Activated naive CD8-positive, alpha-beta T cell treated with anti-CD3 and anti-CD28 coated beads for 36 hours (primary cell): ENCODE results near the gene FAM24A. TPM values are rescaled to one million over a fixed set of nuclear protein-coding genes. Genes with fewer than 3 reads are reported as not detected.
"Not testable (repeated sequence)": the region's sequence is repeated elsewhere in the genome, so short reads cannot be mapped to it uniquely, and the experiment has no call there.

ENCODE experiments used
- DNase-seq: peaks from one replicate; pipeline ENCODE4 v3.0.0; 2021
- H3K27ac Mint-ChIP-seq: one replicate; pipeline ENCODE4 v1.8.0; 2022; ENCODE audit warnings: mild to moderate bottlenecking, moderate library complexity, mixed read lengths
- H3K27me3 Mint-ChIP-seq: one replicate; pipeline ENCODE4 v1.8.0; 2022; ENCODE audit warnings: mild to moderate bottlenecking, mixed read lengths
- H3K36me3 Mint-ChIP-seq: one replicate; pipeline ENCODE4 v1.8.0; 2021; ENCODE audit warnings: mild to moderate bottlenecking, mixed read lengths
- H3K4me1 Mint-ChIP-seq: one replicate; pipeline ENCODE4 v1.8.0; 2021; ENCODE audit warnings: mixed read lengths
- H3K4me3 Mint-ChIP-seq: one replicate; pipeline ENCODE4 v1.8.0; 2022; ENCODE audit warnings: mild to moderate bottlenecking, moderate library complexity, mixed read lengths
- H3K9me3 Mint-ChIP-seq: one replicate; pipeline ENCODE4 v1.8.0; 2022; ENCODE audit warnings: mixed read lengths
- total RNA-seq, 2 experiments: library from RNA; stranded (reverse); gene quantifications; one replicate each; pipeline ENCODE4 v1.2.3, GENCODE V29; 2021

FAM24A gene
- total RNA-seq, 2 experiments from 2014 or later, result not detected

DNA sequence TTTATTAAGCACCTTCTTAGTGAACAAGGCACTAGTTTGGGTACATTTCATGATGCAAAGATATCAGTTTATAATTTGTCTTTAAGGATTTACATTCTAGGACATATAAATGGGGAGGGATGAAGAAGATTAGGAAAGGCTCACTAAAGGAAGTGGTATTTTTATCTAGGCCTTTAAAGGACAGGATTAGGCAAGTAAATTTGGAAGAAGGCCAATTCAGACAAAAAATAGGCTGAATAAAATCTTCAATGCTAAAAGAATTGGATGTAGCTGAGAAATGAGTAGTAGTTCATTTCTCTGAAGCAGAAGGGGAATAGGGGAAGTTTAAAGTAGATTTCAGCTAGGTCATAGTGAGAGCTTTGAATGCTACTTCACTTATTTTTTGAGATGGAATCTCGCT is 26.2 kb upstream of the FAM24A start:
- Mint-ChIP-seq H3K27me3 (no peaks in the 10 kb centered on the region), H3K36me3 (peaks cover 47% of the 10 kb centered on the region), H3K9me3 (no peaks in the 10 kb centered on the region), H3K4me1 (peaks cover 18% of the 10 kb centered on the region), H3K4me3 (no peak overlapping the region), H3K27ac (no peak overlapping the region)
- no peak for DNase-seq

DNA sequence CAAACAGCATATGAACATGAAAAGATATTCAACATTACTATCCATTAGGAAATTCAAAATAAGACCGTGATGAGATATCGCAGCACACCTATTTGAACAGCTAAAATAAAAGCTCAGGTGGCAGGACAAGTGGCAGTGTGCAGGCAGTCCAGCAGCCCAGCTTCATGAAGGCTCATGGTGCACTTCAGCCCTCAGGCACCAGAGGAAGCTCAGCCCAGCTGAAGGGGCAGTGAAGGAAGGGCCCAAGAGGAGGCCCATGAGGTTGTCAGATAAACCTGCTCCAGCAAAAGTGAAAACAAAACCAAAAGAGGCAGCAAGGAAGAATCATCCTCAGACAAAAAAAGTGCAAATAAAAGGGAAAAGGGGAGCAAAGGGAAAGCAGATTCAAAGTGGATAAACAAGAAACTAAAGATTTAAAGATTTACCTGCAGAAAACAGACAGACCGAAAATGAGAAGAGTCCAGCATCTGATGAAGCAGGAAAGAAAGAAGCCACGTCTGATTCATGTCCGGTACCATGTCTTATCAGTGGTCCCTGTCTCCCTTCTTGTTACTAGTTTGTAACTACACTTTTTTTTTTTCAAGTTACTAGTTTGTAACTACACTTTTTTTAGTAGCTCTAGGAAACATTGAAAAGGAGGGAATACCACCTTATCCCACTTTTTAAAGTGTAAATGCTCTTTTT is 16.0 kb upstream of the FAM24A start:
- Mint-ChIP-seq H3K9me3 (no peaks in the 10 kb centered on the region), H3K4me1 (no peaks in the 10 kb centered on the region), H3K4me3 (no peak overlapping the region), H3K27me3 (no peaks in the 10 kb centered on the region), H3K36me3 (peaks cover 18% of the 10 kb centered on the region), H3K27ac (no peak overlapping the region)
- DNase-seq, result no peak

DNA sequence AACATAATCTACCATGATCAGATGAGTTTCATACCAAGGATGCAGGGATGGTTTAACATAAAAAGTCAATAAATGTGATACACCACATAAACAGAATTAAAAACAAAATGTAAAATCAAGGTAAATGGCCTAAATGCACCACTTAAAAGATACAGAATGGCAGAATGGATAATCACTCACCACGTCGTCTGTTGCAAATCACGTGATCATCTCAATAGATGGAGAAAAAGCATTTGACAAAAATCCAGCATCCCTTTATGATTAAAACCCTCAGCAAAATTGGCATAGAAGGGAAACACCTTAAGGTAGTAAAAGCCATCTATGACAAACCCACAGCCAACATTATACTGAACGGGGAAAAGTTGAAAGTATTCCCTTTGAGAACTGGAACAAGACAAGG is 6.5 kb upstream of the FAM24A start:
- Mint-ChIP-seq H3K9me3 (peaks cover 13% of the 10 kb centered on the region), H3K27me3 (peaks cover 27% of the 10 kb centered on the region)
- not testable (repeated sequence) for H3K27ac Mint-ChIP-seq, H3K4me3 Mint-ChIP-seq, DNase-seq, H3K36me3 Mint-ChIP-seq, H3K4me1 Mint-ChIP-seq

DNA sequence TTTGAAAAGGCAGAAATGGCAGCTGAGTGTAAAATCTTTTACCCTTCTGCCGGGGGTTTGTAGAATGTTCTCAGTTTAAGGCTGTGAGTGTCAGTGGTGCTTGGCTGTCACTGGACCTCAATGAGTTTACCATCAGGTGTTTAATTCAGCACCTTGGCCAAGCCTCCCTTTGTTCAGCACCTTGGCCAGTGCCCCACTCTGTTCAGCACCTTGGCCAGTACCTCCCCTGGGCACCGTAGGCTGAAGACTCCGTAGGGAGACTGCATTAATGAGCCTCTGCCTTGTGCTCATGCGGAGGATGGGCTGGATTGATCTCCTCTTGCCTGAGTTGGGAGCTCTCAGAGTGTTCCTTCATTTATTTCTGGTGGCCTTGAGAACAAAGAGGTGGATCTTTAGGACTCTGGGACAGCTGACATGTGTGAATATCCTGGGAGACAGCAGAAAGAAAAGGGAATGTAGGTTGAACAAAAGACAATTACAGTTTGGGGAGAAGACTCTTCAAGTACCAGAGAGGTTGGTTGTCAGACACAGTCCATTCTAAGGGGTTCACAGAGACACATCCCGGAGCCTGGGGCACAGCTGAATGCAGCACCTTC is 1.6 kb downstream of the FAM24A start:
- Mint-ChIP-seq H3K4me3 (no peak overlapping the region), H3K36me3 (no peaks in the 10 kb centered on the region), H3K27me3 (peaks cover 8% of the 10 kb centered on the region), H3K9me3 (peaks cover 1% of the 10 kb centered on the region), H3K27ac (no peak overlapping the region), H3K4me1 (no peaks in the 10 kb centered on the region)
- DNase-seq, result peak; percentile 43

DNA sequence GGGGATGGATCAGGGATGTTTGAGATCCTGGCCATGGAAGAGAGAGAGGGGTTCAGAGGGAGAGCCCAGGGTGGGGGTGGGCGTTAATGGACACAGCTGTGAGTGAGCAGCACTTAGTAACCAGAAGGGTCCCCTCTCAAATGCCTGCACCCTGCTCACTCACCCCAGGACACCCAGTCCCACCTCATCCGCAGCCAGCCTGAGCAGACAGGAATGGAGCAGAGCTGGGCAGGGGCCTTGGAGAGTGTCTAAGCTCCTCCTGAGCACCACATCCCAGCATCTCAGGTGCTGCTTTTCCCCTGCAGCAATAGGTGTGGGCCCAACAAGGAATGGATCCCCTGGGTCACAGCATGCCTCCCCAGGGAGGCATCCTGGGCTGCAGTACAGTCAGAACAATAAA is 5.3 kb downstream of the FAM24A start:
- peaks cover 8% of the 10 kb centered on the region for H3K27me3 Mint-ChIP-seq
- DNase-seq, result no peak
- H3K27ac Mint-ChIP-seq, result no peak overlapping the region
- H3K9me3 Mint-ChIP-seq, result peaks cover 1% of the 10 kb centered on the region
- no peak overlapping the region for H3K4me3 Mint-ChIP-seq
- no peaks in the 10 kb centered on the region for H3K4me1 Mint-ChIP-seq
- H3K36me3 Mint-ChIP-seq, result no peaks in the 10 kb centered on the region

DNA sequence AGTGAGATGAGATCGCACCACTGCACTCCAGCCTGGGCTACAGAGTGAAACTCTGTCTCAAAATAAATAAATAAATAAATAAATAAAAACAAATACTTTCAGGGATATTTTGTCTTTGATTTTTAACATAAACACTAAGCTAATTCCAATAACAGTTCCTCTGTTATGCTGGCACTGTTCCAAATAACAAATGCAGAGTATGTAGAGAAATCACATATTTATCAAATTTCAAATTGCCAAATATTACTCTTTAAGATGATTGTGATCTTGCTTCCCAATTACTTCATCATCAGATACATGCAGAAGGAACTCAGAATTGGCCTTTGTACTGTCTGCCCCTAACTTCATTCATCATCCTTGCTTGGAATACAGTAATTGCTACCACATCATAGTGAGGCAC is 19.7 kb downstream of the FAM24A start:
- Mint-ChIP-seq H3K4me3 (no peak overlapping the region), H3K36me3 (peaks cover 8% of the 10 kb centered on the region), H3K27ac (no peak overlapping the region), H3K4me1 (no peaks in the 10 kb centered on the region), H3K27me3 (no peaks in the 10 kb centered on the region), H3K9me3 (no peaks in the 10 kb centered on the region)
- no peak for DNase-seq

DNA sequence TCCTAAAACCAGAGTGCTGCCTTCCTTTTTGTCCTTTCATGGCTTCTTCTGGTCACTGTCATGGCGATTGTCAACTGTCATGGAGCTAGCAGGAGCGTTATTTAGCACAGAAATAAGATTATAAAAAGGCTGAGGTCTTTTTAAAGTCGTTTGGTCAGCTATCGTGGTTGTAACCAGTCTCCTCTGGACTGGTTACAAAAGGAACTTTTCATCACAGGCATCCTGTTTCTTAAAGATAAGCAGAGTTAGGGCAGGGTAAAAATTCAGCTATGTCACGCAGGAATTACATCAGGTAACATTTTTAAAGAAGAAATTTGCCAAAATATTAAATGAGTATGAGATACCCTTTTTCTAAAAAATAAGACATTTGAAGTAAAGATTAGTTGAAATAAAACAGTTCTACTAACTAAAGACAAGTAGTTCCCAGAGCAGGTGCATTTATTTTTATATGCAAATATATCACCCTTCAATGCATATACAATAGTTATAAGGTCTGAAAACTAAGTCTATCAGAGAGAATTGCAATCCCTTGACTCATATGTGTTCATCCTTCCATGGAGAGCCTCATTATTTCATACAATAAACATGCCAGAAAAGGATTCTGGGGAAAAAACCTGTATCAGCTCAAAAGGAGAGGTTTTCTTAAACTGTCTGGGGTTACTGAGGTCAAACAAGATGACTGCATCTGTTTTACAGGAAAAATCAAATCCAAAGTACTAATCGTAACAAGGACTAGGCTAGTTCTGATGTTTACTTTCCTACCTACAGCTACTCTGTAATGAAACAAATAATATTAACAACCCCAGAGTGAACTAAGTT is 20.9 kb downstream of the FAM24A start:
- H3K4me1 Mint-ChIP-seq, result no peaks in the 10 kb centered on the region
- no peak for DNase-seq
- no peak overlapping the region for H3K4me3 Mint-ChIP-seq
- H3K27me3 Mint-ChIP-seq, result no peaks in the 10 kb centered on the region
- H3K27ac Mint-ChIP-seq, result no peak overlapping the region
- H3K9me3 Mint-ChIP-seq, result no peaks in the 10 kb centered on the region
- H3K36me3 Mint-ChIP-seq, result peaks cover 12% of the 10 kb centered on the region

DNA sequence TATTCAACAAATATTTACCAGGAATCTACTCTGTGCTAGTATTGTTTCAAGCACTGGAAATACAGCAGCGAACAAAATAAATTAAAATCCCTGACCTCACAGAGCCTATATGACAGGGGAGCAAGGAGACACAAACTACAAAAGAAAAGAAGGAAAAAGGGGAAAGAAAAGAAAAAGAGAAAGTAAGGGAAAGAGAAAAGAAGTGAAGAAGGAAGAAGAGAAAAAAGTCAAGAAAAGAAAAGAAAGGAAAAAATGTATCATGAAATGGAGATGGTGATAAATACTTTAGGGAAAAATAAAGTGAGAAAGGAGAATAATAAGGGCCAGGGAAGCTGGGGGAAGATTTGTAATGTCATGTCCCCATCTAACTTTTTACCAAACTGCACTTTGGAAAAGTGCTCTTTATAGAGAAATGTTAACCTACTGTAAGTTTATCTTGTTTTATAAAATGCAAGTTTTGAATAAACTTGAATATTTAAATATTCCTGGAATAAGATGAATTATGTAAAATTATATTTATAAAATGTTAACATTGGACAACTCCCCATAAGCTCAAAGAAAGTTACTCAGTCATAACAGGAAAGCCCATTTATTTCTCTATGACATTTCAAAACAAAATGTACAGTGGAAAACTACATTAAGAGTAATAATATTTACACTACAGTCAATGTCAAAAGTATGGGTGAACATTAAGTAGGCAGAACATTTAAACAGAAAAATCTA is 28.9 kb downstream of the FAM24A start:
- no peak for DNase-seq
- Mint-ChIP-seq H3K36me3 (peaks cover 32% of the 10 kb centered on the region), H3K9me3 (no peaks in the 10 kb centered on the region), H3K27me3 (no peaks in the 10 kb centered on the region), H3K4me3 (no peak overlapping the region), H3K4me1 (no peaks in the 10 kb centered on the region), H3K27ac (no peak overlapping the region)

DNA sequence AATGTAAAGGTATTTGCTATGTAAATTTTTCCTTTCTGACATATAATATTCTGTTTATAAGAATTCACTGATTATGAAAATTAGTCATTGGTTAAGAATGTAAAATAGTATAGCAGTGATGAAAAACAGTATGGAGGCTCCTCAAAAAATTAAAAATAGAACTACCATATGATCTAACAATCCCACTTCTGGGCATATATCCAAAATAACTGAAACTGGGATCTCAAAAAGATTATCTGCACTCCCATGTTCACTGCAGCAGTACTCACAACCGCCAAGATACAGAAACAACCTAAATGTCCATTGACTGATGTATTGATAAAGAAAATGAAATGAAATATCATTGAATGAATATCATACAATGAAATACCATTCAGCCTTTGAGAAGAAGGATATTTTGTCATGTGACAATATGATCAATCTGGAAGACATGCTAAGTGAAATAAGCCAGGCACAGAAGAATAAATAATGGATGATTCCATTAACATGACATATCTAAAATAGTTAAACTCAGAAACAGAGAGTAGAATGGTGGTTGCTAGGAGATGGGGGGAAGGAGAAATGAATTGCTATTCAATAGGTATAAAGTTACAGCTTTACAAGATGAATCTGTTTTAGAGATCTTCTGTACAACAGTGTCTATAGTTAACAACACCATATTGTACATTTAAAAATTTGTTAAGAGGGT is 29.6 kb downstream of the FAM24A start:
- no peak for DNase-seq
- Mint-ChIP-seq H3K9me3 (no peaks in the 10 kb centered on the region), H3K4me3 (no peak overlapping the region), H3K27ac (no peak overlapping the region), H3K4me1 (no peaks in the 10 kb centered on the region), H3K36me3 (peaks cover 27% of the 10 kb centered on the region), H3K27me3 (no peaks in the 10 kb centered on the region)

DNA sequence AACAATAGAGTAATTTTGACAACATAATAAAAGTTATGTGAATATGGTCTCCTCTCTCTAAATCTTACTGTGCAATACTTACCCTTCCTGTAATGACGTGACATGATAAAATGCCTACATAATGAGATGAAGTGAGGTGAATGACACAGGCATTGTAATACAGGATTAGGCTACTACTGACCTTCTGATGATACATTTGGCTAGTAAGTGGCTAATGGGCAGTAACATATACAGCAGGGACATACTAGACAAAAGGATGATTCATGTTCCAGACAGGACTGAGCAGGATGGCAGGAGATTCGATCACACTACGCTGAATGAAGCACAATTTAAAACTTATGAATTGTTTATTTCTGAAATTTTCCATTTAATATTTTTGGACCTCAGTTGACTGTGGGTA is 38.9 kb downstream of the FAM24A start:
- H3K4me3 Mint-ChIP-seq, result no peak overlapping the region
- peaks cover 32% of the 10 kb centered on the region for H3K36me3 Mint-ChIP-seq
- no peaks in the 10 kb centered on the region for H3K27me3 Mint-ChIP-seq
- H3K27ac Mint-ChIP-seq, result no peak overlapping the region
- peaks cover 26% of the 10 kb centered on the region for H3K4me1 Mint-ChIP-seq
- DNase-seq, result no peak
- H3K9me3 Mint-ChIP-seq, result no peaks in the 10 kb centered on the region

DNA sequence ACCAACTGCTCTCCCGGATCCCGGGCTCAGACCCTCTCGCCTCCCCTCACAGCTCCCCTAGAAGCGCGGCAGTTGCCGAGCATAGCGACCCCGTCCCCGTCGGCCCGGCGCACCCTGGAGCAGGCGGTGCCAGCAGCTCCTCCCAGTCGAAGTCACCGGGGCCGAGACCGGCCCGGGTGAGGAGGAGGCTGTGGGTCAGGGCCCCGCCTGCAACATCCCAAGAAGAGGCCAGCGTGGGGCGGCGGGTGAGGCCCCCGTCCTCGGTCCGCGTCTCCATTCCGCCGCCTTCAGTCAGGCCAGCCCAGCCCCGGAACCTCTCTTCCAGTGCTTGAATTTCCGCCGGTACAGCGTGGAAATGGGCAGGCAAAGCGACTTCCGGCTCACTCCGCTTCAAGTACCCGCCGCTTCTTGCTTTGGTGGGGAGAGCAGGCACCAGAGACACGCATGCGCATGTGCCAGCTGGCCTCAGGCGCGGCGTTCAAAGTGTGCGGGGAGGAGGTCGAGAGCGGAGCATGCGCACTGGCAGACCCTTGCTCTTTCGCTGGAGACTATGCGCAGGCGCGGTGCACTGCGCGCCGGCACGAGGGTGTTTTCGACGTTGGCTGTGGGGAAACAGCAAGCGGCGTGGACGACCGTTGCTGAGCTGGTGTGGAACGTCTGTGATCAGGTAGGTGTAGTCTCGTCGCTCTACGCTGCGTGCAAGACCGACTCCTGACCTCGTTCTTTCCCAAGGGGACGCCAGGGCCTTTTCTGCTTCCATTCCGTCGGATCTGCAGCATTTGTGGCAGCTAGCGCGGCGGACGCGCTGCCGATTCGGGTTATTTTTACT is 43.7 kb downstream of the FAM24A start, which contains the start of gene C10orf88:
C10orf88 (minus strand) TSS at position 326 of the 829 bp plus-strand sequence; CDS start at position 277, 49 bp downstream.
- Mint-ChIP-seq H3K4me1 (peaks cover 28% of the 10 kb centered on the region), H3K9me3 (no peaks in the 10 kb centered on the region), H3K36me3 (peaks cover 17% of the 10 kb centered on the region), H3K27ac (peak within 1 kb of the TSS; percentile 80), H3K27me3 (peaks cover 5% of the 10 kb centered on the region), H3K4me3 (peak within 1 kb of the TSS; percentile 90)
- DNase-seq, result peak; percentile 98

DNA sequence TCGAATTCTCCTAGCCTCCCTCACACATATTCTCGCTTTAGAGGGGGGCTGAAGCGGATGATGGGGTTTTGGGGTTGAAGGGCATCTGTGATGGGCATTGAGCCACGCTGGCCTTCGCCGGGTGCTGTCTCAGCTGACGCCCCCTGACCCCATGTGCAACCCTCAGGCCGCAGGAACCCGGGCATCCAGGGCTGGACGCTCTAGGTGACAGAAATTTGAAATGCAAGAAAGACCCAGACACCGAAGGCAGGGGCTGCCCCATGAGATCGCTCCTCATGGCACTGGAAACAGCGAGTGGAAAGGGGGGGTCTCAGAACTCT is 44.3 kb downstream of the FAM24A start:
- H3K27ac Mint-ChIP-seq, result no peak overlapping the region
- H3K4me1 Mint-ChIP-seq, result peaks cover 24% of the 10 kb centered on the region
- H3K36me3 Mint-ChIP-seq, result peaks cover 15% of the 10 kb centered on the region
- DNase-seq, result no peak
- H3K27me3 Mint-ChIP-seq, result peaks cover 5% of the 10 kb centered on the region
- no peaks in the 10 kb centered on the region for H3K9me3 Mint-ChIP-seq
- peak overlapping the region; percentile 90 for H3K4me3 Mint-ChIP-seq

DNA sequence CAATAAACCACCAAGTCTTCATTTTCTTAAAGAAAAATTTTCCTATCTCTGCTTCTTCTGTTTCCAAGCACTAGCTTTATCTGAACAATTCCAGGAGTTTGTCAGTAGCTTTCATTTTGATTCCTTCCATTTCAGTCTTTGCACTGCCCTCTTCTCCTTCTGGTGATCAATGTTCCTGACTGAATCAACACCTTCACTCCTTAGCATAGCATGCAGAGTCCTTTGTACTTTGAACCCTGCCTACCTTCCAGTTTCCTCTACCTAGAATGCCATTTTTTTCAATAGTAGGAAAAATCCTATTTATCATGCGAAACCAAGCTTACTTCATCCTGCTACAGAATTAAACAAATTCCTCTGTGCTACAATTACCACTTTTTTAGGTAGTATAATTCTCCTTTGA is 45.5 kb downstream of the FAM24A start:
- H3K36me3 Mint-ChIP-seq, result peaks cover 15% of the 10 kb centered on the region
- H3K9me3 Mint-ChIP-seq, result no peaks in the 10 kb centered on the region
- H3K27ac Mint-ChIP-seq, result no peak overlapping the region
- H3K27me3 Mint-ChIP-seq, result peaks cover 5% of the 10 kb centered on the region
- peaks cover 21% of the 10 kb centered on the region for H3K4me1 Mint-ChIP-seq
- H3K4me3 Mint-ChIP-seq, result no peak overlapping the region
- no peak for DNase-seq

DNA sequence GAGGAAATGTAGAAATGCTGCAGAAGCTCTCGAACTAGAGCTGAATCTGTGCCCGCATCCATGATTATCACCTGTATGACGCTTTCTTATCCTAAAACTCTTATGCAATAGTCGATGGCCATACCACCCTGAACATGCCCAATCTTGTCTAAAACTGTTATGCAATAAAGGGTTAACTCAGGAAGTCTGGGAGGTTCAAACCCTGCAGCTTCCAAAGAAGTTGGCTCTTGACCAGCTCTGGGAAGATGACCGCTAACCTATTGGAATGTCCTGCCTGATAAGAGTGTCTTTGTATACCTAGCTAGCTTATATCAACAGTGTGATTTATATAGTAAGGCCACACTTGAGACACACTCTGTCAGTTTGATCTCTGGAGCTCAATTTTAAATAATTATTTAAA is 47.1 kb downstream of the FAM24A start:
- H3K36me3 Mint-ChIP-seq, result peaks cover 10% of the 10 kb centered on the region
- peaks cover 5% of the 10 kb centered on the region for H3K27me3 Mint-ChIP-seq
- no peak overlapping the region for H3K4me3 Mint-ChIP-seq

More for the DNA sequence above, 47.1 kb downstream of the FAM24A start:
- DNase-seq, result no peak
- Mint-ChIP-seq H3K9me3 (no peaks in the 10 kb centered on the region), H3K27ac (no peak overlapping the region), H3K4me1 (peaks cover 15% of the 10 kb centered on the region)
